GM18873 (cell line): ENCODE results near the gene RGS6.

Source experiments
- ATAC-seq: cut with Tn5 transposase; IDR thresholded peaks from one replicate; pipeline ENCODE4 v1.9.1; 2021; ENCODE audit warnings: mild to moderate bottlenecking, moderate library complexity, moderate number of reproducible peaks; ENCODE audit not compliant: unreplicated experiment, low FRiP score

RGS6 gene

GRCh38 chr14:72290241-72290640 lies 358.0 kb downstream of the RGS6 start:
- no peak for ATAC-seq

- ATAC-seq, result no peak
Observed at GRCh38 chr14:72291908-72292688, 359.9 kb downstream of the RGS6 start.

DNA sequence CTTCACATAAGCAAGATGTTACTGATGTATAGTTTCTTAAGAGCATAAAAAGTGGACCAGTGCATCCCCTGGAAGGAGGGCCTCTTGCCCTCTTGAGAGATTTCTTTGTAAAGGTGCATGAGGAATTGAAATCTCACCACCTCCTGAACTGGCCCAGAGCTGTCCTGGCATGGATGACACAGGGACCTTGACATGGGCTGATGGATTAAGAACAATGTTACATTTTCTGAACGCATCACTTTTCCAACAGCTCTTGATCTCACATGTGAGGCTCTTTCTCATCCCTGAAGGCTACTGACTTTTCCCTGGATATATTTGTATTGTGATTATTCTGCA lies 360.4 kb downstream of the RGS6 start:
- no peak for ATAC-seq

- no peak for ATAC-seq
Observed at GRCh38 chr14:72301352-72301751, 369.1 kb downstream of the RGS6 start.

DNA sequence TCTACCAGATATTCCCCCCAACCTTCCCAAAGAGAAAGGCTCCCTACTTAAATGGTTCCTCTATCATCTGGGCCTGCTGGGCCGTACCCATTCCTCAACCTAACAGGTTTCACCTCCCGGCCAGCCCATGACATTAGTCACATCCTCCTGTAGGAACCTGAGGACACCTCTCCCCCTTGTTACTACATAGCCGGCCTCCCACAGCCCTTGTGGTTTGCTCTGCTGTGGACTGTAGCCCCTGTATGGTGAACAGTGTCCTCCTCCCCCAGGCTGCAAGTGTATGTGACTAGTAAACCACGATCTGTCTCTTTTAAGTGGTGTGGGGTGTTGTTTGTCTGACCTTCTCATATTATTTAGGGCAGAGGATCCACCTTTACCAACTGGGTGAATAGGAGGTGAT lies 371.7 kb downstream of the RGS6 start:
- ATAC-seq, result no peak

DNA sequence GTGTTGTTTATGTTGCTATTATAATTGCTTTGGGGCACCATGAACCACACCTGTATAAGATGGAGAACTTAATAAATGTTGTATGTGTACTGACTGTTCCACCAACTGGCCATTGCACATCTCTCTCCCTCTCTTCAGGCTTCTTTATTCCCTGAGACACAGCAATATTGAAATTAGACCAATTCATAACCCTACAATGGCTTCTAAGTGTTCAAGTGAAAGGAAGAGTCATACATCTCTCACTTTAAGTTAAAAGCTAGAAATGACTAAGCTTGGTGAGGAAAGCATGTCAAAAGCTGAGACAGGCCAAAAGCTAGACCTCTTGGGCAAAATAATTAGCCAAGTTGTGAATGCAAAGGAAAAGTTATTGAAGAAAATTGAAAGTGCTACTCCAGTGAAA lies 373.3 kb downstream of the RGS6 start:
- no peak for ATAC-seq

GRCh38 chr14:72308967-72309485 lies 376.8 kb downstream of the RGS6 start:
- no peak for ATAC-seq

- no peak for ATAC-seq
Observed at GRCh38 chr14:72311116-72311515, 378.9 kb downstream of the RGS6 start.

- no peak for ATAC-seq
Observed at GRCh38 chr14:72311516-72311915, 379.3 kb downstream of the RGS6 start.

DNA sequence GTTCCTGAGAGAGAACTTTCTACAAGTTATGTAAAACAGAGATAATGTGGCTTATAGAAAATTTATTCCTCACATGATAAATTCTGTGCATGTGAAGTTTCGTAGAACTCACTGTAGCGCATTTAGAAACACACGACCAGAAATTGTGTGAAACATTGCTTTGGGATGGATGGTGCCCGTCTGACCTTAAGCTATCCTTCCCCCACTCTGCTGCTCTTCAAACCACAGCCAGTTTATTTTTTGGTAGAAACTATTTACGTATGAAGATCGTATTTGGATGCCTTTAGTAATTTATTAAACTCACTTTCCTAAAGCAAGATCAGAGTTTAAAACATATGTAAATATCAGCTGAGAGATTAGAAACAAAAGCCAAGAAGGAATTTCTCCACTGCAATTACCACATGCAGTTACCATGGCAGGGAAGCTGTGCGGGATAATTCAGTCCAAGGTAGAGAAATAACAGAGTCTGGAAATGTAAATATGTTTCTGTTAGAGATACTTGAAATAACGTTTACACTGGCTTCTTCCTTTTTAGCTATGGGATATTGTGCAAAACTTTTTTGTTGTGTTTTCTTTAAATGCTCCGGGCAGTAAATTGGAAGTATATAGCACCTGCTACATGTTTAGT lies 382.7 kb downstream of the RGS6 start:
- no peak for ATAC-seq

DNA sequence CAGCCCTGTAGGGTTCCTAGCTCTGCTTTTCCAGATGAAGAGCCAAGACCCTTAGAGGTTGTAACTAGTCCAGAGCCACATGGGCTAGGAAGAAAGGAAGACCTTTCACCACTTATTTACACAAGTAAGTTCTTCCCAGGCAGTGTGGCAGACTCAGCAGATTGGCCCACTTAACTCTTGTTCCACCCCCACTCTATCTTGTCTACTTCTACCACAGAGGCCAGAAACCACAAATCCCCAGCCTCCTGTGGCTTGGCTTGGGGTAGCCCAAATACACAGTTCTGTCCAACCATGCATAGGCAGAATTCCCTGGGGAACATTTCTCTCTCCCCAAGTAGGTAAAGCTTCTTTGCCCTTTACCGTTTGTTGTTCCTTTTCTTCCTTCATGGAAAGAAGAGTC lies 383.5 kb downstream of the RGS6 start:
- ATAC-seq, result no peak

GRCh38 chr14:72318648-72319047 lies 386.4 kb downstream of the RGS6 start:
- no peak for ATAC-seq

DNA sequence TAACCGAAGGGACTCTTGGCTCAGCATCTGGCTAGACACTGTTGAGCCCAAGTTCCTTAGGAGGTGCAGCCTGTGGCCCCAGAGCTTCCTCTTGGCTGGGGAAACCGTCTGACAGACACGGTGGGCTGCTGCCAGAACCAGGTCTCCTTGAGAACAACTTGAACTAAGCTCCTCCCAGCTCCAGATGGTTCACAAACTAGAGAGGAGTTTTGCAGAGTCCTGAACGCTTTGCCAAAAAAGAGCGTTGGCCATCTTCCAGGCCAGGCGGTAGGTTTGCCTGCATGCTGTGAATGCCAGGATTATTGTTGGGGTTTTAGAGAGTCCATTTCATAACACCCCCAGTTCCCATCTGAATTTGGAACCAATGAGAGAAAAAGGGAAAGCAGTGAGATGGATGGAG lies 399.8 kb downstream of the RGS6 start:
- no peak for ATAC-seq

DNA sequence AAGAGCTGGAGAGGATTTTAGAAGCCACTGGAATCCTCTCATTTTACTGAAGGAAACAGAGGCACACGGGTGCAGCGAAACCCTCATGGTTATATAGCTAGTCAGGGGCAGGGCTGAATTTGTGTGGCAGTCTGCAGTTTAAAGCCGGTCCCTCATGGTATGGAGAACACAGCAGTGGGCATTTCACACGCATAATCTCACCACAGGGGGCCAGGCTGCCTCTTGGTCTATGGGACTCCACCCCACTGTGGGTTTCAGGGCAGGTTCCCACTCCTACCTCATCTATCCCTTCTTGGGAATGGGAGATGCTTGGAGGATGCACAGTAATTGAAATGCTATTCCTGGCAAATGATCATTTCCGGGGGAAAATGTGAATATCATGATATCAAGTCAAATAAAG lies 400.6 kb downstream of the RGS6 start:
- no peak for ATAC-seq

DNA sequence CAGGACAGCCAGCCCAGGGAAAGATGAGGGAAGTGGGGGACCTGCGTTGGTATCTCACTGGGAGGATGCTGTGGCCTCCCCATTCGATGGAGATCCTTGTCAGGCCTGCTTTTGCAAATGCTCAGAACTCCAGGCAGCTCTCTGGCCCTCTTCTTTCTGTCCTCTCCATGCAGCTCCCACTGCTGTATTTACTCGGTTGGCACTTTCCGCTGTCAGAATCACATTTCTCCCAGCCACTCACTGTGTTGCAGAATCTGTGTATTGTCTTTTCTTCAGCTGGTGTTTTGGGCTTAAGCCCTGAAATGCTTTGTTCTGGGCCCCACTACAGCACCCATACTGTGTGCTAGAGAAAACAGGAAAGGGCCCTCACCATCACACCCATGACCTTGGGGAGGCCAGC lies 401.1 kb downstream of the RGS6 start:
- ATAC-seq, result no peak

DNA sequence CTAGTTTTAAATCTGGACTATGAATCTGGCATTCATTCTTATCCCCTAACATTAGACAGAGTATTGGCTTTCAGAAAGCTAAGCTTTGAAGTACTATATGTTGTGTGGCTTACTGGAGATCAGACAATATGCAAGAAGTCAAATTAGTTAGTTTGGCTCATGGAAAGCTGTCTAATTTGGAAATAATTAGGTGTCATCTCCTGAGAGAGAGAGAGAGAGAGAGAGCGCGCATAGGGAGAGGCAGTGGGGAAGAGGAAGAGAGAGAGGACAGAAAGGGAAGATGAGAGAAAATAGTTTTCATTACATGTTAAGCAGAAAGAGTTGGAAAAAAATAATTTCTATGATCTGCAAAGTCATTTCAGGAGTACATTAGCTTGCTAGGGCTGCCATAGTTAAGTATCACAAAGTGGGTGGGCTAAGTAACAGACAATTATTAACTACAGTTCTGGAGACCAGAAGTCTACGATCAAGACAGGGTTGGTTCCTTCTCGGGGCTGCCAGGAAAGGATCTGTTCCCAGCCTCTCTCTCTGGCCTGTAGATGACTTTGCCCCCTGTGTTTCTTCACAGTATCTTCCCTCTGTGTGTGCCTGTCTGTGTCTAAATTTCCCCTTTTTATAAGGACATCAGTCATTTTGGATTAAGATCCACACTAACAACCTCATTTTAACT lies 404.2 kb downstream of the RGS6 start:
- ATAC-seq, result no peak

GRCh38 chr14:72341237-72341636 lies 409.0 kb downstream of the RGS6 start:
- no peak for ATAC-seq

- no peak for ATAC-seq
Observed at GRCh38 chr14:72341686-72342085, 409.5 kb downstream of the RGS6 start.

DNA sequence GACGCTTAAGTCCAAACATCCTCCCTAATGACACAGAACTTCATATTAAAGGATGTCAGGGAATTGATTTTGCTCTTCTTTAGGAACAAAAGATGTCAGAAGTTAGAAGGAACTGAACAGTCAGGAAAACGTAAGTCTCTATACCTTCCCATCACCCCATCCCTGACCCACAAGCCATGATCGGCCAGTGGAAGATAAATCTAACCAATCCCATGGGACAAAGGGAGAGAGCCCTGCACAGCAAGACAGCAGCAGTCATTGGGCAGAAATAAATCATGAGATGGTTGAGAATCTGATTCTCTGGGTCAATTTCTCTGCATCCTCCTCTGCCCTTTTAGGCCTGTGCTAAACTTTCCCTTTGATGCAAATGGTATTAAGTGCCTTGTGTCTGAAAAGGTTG lies 414.9 kb downstream of the RGS6 start:
- ATAC-seq, result no peak

DNA sequence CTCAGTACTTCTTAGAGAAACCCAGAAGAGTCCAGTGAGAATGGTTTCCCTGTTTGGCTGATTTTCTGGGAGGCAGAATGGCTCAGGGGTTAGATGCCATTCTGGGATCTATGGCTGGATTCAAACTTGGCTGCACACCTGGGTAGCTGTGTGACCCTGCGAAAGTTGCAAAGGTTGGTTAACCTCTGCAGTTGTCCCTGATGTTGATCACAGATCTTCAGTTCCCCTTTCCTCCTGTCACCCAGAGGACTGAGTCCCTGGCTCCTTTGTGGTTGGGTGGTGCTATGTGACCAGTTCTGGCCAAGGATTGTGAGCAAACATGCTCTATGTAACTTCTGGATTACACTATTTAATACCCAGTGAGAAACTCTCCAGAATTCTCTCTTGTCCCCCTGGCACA lies 418.0 kb downstream of the RGS6 start:
- no peak for ATAC-seq

DNA sequence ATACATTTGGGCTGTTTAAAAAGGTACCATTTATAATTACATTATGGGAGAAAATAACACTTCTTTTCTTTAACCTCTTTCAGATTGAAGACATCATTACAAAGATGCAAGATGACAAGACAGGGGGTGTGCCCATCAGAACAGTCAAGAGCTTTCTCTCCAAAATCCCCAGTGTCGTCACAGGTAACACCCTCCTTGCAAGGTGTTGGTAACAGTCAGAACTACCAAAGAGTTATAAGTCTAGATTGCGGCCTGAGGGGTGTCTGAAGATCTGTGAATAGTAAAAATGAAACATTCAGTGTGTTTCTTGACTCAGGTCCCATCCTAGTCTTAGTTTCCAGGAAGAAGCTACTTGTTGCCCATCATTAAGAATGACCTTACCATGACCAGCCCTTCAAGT lies 419.8 kb downstream of the RGS6 start:
- no peak for ATAC-seq

DNA sequence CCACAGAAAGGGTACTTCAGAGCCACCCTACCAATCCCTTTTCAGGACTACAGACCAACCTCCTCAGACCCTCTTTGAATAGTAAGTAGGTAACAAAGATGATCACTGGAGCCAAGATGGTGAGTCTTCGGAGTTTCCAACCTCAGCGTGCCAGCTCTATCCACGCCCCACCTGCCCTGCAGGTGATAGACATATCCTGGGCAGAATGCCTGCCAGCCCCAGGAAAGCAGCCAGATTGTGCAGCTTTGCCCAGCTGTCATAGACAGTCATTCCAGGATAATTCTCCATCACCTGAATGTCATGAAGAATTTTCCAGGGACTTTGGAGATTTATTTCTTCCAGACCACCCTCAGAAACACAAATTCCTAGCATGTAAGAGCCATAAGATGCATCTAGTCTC lies 434.4 kb downstream of the RGS6 start:
- ATAC-seq, result no peak
